NCI-H187 (cell line): ENCODE results near the gene SLC22A9.

Experiments used
- DNase-seq, 2 experiments: peaks; one replicate each; lab custom pipeline; 2025; lab: John Stamatoyannopoulos, UW

SLC22A9 gene

GRCh38 chr11:63444160-63444559, 74.6 kb downstream of the SLC22A9 start:
- DNase-seq, result no peak

GRCh38 chr11:63445118-63445517, 75.5 kb downstream of the SLC22A9 start:
- DNase-seq, result no peak

GRCh38 chr11:63445720-63446119, 76.1 kb downstream of the SLC22A9 start:
- DNase-seq, result no peak

- DNase-seq, result no peak
Measured at GRCh38 chr11:63448646-63449045, 79.1 kb downstream of the SLC22A9 start.

- no peak for DNase-seq
Measured at GRCh38 chr11:63459586-63459985, 90.0 kb downstream of the SLC22A9 start.
